ENCODE data around the gene CRNKL1. TPM values are rescaled to one million over a fixed set of nuclear protein-coding genes. Genes with fewer than 3 reads are reported as not detected.

The CRNKL1 gene
- total RNA-seq (2014; rRNA removed; shearing (Covaris generic)) = 17.1 and 23.0 TPM in 2 replicates

DNA sequence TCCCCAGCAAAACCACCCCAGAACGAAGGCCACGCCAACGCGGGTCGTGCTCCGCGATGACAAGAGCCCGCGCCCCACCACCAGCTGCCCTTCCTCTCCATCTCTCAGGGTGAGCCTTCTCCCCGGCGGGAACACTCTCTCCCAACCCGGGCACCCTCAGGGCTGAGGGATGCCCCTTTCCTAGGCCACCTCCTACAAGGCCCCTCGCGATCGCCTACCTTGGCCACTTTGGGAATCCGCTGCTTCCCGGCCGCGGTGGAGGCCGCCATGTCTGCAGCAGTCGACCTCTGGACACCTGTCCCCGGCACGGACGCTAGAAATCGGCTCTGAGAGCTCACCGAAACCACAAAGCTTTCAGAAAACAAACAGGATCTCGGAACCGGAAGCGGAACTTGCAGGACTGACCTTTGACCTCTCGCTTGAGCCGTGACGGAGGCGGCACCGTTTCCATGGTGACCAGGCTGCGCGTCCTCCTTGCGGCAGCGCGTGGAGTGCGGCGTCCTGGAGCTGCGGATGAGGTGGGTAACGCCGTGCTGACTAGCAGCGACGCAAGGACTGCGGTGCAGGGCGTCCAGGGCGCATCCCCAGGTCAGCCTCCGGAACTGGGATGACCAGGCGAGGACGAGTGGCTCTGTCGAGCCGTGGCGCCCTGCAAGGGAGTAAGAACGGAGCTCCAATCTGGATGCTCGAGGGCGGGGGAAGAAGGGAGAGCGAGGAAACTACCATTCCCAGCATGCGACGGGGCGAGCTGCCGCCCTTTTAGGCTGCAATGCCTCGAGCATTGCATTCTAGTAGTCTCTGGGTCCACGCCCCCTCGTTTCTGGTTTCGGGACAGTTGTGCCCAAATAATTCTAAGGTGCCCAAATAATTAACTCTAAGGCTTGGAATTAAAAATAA is at the start of gene CRNKL1, which contains the start of gene CFAP61:
CRNKL1 (minus strand) TSS at position 393 of the 897 bp plus-strand sequence; CDS start at position 269, 124 bp downstream.
CFAP61 (plus strand) TSS at position 459 of the 897 bp plus-strand sequence. CDS start 4,122 bp downstream, outside the sequence.
- H3K4me3 ChIP-seq (ENCODE audit: insufficient read depth, low read depth, low read length) = peak within 1 kb of the TSS; percentile 79
- DNase-seq = peak; percentile 92

DNA sequence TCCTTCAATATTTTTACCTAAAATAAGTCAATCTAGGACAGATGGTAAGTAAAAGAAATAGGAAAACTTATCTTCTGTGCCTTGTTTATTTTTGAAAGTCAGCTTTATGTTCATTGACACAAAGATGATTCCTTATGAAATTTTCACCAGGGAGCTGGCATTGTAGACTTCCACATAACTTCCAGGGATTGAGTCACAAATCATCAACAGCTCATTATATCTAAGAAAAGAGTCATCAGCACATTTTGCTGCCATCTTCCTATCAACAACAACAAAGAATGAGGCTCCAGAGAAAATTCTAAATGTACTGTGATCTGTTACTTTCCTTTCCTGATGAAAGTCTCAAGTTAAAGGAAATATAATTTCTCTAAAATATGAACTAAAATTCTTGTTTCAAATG is 48.6 kb upstream of the CRNKL1 start:
- no peak for DNase-seq
- Histone ChIP-seq H3K36me3 (replicated peaks; ENCODE audit: control insufficient read depth, insufficient read depth, low read length) (no peaks in the 10 kb centered on the region), H3K4me3 (ENCODE audit: insufficient read depth, low read depth, low read length) (no peak overlapping the region), H3K27me3 (ENCODE audit: control insufficient read depth, insufficient read depth, low read length) (no peaks in the 10 kb centered on the region)

More for the DNA sequence above, at the start of gene CRNKL1, which contains the start of gene CFAP61:
- Histone ChIP-seq H3K27me3 (ENCODE audit: control insufficient read depth, insufficient read depth, low read length) (no peaks in the 10 kb centered on the region), H3K36me3 (replicated peaks; ENCODE audit: control insufficient read depth, insufficient read depth, low read length) (peaks cover 10% of the 10 kb centered on the region)

DNA sequence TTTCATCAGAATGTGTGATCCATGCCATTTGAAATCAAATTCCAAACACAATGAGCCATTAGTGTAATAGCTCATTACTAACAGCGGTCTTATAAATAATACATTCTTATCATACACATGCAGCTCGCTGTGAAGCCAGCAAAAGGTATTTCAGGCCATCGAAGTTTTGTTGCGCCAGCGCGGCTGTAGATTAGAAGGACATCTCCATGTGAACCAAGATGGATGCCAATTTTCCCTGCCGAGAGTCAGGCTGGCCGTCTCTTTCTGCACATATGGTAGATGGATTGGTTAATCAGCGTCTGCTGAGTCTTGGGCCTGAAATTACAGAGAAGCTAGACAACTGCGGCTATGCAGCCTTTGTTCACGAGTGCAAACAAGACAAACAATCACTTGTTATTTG is 44.2 kb upstream of the CRNKL1 start:
- Histone ChIP-seq H3K36me3 (replicated peaks; ENCODE audit: control insufficient read depth, insufficient read depth, low read length) (no peaks in the 10 kb centered on the region), H3K4me3 (ENCODE audit: insufficient read depth, low read depth, low read length) (no peak overlapping the region), H3K27me3 (ENCODE audit: control insufficient read depth, insufficient read depth, low read length) (no peaks in the 10 kb centered on the region)
- DNase-seq = no peak

DNA sequence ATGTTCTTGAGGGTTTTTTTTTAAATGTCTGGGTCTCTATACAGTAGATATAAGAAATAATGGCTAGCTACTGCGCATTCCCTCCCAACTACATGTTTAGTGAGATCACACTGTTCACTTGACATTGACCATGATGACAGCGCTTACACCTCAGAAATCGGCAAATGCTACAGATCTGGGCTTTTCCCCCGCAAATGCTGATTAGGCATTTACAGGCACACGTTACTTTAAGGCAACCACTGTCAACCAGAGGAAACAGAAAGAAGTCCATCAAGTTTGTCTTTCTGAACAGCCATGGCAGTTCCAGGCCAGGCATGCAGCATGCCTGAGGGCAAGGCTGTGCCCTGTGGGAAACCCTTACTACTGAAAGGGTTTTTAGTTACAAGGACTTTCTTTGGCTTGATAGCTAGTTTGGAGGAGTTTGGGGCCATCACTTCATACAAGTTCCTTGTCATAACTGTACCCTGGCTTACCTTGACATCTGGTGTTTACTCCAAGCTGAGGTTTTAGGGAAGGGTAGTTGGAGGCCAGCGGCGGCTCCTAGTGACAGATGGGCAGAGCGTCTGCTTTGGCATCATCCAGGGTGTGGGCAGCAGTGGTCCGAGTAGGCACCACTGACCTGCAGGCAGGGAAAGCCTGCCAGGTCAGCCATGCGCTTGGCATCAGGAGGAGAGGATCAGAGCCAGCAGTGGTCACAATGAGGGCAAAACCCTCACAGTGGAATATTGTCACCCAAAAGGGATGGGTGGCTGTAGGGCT is 43.0 kb upstream of the CRNKL1 start:
- no peak for DNase-seq
- H3K27me3 ChIP-seq (ENCODE audit: control insufficient read depth, insufficient read depth, low read length) = no peaks in the 10 kb centered on the region
- H3K4me3 ChIP-seq (ENCODE audit: insufficient read depth, low read depth, low read length) = no peak overlapping the region
- H3K36me3 ChIP-seq (replicated peaks; ENCODE audit: control insufficient read depth, insufficient read depth, low read length) = no peaks in the 10 kb centered on the region

DNA sequence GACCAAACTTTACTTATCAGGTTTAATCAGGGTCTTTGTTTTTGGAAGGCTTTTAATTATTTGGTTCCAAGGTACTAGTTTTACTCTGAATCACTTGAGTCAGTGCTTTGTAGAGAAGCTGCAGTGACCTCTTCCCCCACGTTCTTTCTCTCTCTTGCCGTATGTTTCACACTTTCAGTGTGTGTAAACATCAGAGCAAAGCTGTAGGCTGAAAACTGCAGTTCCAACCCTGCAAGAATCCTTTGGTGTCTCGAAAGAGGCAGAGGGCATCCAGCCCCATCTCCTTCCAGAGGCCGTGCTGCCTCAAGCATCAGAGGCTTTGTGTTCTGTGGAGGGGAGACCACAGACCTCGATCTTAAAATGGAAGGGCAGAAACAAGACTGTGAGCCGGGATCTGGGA is 42.1 kb upstream of the CRNKL1 start:
- no peaks in the 10 kb centered on the region for H3K36me3 ChIP-seq (replicated peaks; ENCODE audit: control insufficient read depth, insufficient read depth, low read length)
- H3K4me3 ChIP-seq (ENCODE audit: insufficient read depth, low read depth, low read length) = no peak overlapping the region
- H3K27me3 ChIP-seq (ENCODE audit: control insufficient read depth, insufficient read depth, low read length) = no peaks in the 10 kb centered on the region
- DNase-seq = no peak

DNA sequence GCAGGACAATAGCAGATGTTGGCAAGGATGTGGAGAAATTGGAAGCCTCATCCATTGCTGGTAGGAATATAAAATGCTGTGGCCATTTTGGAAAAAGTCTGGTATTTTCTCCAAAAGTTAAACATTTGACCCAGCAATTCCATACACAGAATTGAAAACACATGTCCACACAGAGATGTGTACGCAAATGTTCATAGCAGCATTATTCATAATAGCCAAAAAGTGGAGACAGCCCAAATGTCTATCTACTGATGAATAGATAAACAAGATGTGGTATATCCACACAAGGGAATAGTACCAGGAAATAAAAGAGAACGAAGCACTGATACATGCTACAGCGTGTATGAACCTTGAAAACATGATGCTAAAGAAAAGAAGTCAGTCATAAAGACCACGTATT is 40.6 kb upstream of the CRNKL1 start:
- Histone ChIP-seq H3K27me3 (ENCODE audit: control insufficient read depth, insufficient read depth, low read length) (no peaks in the 10 kb centered on the region), H3K4me3 (ENCODE audit: insufficient read depth, low read depth, low read length) (no peak overlapping the region), H3K36me3 (replicated peaks; ENCODE audit: control insufficient read depth, insufficient read depth, low read length) (no peaks in the 10 kb centered on the region)
- DNase-seq = no peak

DNA sequence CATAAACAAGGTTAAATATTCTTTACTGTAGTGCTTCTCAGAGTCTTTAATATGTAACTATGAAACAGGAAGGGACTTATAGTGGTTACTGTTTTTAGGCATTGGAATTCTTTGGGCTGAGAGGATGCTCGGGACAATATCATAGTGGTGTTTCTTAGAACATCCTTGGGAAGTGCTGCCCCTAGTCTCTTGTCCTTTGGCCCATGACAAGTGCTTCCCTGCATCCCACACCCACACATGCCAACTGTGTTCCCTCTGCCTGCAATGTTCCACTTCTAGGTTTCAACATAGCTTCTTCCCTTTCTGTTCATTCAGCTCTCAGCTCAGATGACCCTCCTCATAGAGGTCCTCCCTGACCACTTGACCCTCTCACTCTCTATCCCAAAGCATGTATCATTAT is 37.7 kb upstream of the CRNKL1 start:
- no peaks in the 10 kb centered on the region for H3K36me3 ChIP-seq (replicated peaks; ENCODE audit: control insufficient read depth, insufficient read depth, low read length)
- H3K4me3 ChIP-seq (ENCODE audit: insufficient read depth, low read depth, low read length) = no peak overlapping the region
- H3K27me3 ChIP-seq (ENCODE audit: control insufficient read depth, insufficient read depth, low read length) = no peaks in the 10 kb centered on the region
- no peak for DNase-seq

DNA sequence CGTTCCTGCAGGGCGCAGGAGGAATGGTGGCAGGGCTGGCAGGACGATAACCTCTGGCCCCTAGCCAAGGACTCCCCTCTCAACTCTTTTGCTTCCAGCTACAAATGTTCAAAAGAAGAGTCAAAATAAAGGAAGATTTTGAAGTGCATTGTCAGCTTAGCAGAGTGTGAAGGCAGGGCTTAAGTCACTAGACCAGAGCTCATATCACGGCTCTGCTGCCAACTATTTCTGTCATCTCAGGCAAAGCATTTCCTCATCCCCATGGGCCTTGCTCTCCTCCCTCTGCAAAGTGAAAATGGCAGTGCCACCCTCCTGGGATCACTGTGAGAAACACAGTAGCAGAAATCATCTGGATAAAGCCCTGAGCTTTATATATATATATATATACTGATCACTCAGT is 36.8 kb upstream of the CRNKL1 start:
- no peak for DNase-seq
- Histone ChIP-seq H3K27me3 (ENCODE audit: control insufficient read depth, insufficient read depth, low read length) (0 out of 2 replicates have a peak, but pooled peaks cover 1% of the 10 kb centered on the region), H3K4me3 (ENCODE audit: insufficient read depth, low read depth, low read length) (no peak overlapping the region), H3K36me3 (replicated peaks; ENCODE audit: control insufficient read depth, insufficient read depth, low read length) (no peaks in the 10 kb centered on the region)

DNA sequence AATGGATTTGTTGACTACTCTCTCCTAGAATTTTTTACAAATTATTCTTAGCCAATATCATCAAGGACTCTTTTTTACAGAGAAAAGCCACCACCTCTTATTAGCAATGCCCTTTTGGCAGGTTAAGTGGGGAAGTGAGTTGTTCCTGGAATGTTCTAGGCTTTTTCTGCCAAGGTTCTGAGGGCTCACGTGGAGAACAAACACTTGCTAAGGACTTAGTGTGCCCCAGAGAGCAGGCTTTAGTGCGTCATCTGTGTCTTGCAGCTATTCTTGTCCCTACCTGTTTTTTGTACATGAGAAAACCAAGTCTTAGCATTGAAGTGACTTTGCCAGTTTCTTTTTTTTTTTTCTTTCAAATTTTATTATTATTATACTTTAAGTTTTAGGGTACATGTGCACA is 33.5 kb upstream of the CRNKL1 start:
- peaks cover 3% of the 10 kb centered on the region; the same call in 1 of the 2 replicates for H3K27me3 ChIP-seq (ENCODE audit: control insufficient read depth, insufficient read depth, low read length)
- DNase-seq = no peak
- H3K4me3 ChIP-seq (ENCODE audit: insufficient read depth, low read depth, low read length) = no peak overlapping the region
- H3K36me3 ChIP-seq (replicated peaks; ENCODE audit: control insufficient read depth, insufficient read depth, low read length) = no peaks in the 10 kb centered on the region

DNA sequence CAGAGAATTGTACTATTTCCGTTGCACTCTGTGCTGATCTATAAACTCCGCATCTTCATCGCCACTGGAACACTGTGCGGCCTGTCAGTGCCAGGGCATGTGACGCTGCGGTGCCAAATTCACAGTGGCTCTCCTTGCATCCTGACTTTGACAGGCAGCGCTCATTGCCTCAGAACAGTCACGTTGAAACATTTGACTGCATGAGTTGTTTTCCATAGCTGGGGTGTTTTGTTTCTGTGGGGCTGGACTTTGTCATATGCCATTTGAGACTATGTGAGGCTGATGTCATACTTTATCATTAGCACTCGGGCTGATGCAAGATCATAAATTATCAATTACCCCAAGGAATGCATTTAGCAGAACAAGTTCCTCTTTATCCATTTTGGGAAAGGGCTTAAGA is 32.8 kb upstream of the CRNKL1 start:
- DNase-seq = no peak
- H3K36me3 ChIP-seq (replicated peaks; ENCODE audit: control insufficient read depth, insufficient read depth, low read length) = no peaks in the 10 kb centered on the region
- peaks cover 3% of the 10 kb centered on the region; the same call in 1 of the 2 replicates for H3K27me3 ChIP-seq (ENCODE audit: control insufficient read depth, insufficient read depth, low read length)
- no peak overlapping the region for H3K4me3 ChIP-seq (ENCODE audit: insufficient read depth, low read depth, low read length)

DNA sequence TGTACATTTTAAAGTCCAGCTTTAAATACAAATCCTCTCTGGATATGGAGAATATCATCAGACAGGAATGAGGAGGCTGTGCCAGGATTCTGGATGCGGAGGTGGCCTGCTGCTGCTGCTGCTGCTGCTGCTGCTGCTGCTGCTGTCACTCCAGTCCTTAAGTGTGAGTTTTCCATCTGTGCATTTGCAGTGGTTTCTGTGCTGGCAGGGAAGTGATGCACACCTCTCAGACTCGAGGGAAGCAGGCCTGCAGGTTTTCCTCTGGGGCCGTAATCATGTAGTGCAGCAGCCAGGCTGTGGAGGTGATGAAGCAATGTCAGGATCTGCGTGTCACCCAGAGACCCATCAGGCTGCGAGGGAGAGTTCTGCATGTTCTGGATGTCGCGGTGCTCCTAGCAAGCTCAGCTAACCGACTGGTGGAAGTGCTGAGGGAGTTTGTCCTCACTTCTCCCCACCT is 32.1 kb upstream of the CRNKL1 start:
- no peaks in the 10 kb centered on the region for H3K36me3 ChIP-seq (replicated peaks; ENCODE audit: control insufficient read depth, insufficient read depth, low read length)
- DNase-seq = no peak
- H3K27me3 ChIP-seq (ENCODE audit: control insufficient read depth, insufficient read depth, low read length) = peaks cover 3% of the 10 kb centered on the region; the same call in 1 of the 2 replicates
- no peak overlapping the region for H3K4me3 ChIP-seq (ENCODE audit: insufficient read depth, low read depth, low read length)

DNA sequence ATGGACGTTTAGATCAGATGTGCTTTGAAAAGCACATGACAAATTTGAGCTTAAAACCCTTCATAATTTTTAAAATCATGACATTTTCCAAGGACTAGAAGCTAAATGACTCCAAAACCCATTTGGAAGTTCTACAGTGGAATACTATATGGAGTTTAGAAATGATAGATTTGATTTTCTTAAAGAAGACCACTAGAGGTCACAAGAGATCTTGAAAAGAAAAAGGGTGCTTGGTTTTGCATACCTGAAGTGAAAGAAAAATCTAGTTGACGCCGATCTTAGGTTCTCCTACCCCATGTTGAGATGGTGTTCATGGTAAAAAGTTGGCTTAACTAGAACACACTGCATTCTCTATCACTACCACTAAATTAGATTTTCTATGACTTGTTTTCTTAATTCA is 31.5 kb upstream of the CRNKL1 start:
- peaks cover 3% of the 10 kb centered on the region; the same call in 1 of the 2 replicates for H3K27me3 ChIP-seq (ENCODE audit: control insufficient read depth, insufficient read depth, low read length)
- no peak overlapping the region for H3K4me3 ChIP-seq (ENCODE audit: insufficient read depth, low read depth, low read length)
- peak; percentile 22 for DNase-seq
- no peaks in the 10 kb centered on the region for H3K36me3 ChIP-seq (replicated peaks; ENCODE audit: control insufficient read depth, insufficient read depth, low read length)

DNA sequence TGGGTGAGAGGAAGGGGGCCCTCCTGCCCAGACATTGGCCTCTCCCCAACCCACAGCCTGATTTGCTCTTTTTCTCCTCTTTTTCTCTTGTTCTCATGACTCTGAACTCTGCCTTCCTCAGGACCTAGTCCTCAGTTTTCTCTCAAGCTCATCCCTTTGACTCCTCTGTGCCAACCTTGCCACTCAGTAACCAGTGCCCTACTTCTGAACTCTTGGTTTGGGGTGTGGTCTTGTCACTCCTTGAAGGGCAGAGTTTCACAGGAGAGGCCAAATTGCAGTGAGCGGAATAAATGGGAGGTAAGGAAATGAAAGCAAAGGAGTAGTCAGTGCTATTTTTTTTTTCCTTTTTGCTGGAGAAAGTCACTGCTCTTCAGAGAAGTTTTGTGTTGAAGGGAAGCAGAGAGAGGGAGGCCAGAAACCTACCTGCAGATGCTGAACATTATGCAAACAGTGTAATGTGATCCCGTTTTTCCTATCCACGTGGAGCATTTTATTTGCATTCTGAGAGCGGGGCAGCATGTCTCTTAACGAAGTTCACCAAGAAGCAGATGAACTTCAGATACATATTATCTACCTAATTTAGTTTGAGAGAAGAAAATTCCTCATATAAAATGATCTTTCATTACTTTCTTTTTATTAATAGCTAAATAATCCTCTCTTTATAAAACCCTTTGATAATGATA is 27.0 kb upstream of the CRNKL1 start:
- Histone ChIP-seq H3K27me3 (ENCODE audit: control insufficient read depth, insufficient read depth, low read length) (peaks cover 2% of the 10 kb centered on the region; the same call in 1 of the 2 replicates), H3K4me3 (ENCODE audit: insufficient read depth, low read depth, low read length) (no peak overlapping the region), H3K36me3 (replicated peaks; ENCODE audit: control insufficient read depth, insufficient read depth, low read length) (no peaks in the 10 kb centered on the region)
- DNase-seq = no peak

DNA sequence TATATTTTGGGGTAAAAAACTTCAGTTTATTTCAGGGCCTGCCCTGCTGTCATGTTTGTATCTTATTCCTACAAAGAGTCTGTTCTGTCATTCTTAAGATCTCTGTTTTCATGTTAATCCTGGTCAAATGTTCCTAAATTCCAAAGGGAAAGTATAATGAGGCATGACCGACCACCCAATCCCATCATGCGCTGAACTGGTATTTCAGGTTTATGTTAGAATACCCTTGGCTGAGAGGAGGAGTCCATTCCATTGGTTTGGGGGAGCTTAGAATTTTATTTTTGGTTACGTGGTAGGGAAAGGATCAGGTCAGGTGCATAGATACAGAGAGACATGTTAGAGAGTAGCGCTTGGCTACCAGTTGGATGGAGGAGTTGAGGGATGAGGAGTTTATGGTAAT is 25.8 kb upstream of the CRNKL1 start:
- Histone ChIP-seq H3K4me3 (ENCODE audit: insufficient read depth, low read depth, low read length) (no peak overlapping the region), H3K36me3 (replicated peaks; ENCODE audit: control insufficient read depth, insufficient read depth, low read length) (no peaks in the 10 kb centered on the region), H3K27me3 (ENCODE audit: control insufficient read depth, insufficient read depth, low read length) (peaks cover 2% of the 10 kb centered on the region; the same call in 1 of the 2 replicates)
- DNase-seq = no peak

Data from H7 (cell line).